Measurements from ENCODE around the gene VEGFD.

DNA sequence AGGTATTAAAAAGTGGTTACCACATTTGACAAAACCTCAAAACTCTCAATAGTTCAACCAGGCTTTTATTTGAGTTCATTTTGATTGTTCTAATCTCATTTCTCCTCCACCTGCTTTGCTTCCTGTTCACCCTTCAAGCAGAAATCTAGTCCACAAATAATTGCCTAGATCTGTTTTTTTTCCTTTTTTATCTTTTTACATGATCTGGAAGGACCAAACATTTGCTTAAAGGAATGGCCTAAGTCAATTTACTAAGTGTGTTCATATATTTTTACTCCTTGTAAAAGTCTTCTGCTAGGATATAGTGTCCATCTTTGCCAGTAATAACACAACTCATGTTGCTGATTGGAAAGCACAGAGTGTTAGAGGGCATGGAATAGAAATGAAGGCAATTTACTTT is 26.2 kb upstream of the VEGFD start:
- TF ChIP-seq, protein P1, sequence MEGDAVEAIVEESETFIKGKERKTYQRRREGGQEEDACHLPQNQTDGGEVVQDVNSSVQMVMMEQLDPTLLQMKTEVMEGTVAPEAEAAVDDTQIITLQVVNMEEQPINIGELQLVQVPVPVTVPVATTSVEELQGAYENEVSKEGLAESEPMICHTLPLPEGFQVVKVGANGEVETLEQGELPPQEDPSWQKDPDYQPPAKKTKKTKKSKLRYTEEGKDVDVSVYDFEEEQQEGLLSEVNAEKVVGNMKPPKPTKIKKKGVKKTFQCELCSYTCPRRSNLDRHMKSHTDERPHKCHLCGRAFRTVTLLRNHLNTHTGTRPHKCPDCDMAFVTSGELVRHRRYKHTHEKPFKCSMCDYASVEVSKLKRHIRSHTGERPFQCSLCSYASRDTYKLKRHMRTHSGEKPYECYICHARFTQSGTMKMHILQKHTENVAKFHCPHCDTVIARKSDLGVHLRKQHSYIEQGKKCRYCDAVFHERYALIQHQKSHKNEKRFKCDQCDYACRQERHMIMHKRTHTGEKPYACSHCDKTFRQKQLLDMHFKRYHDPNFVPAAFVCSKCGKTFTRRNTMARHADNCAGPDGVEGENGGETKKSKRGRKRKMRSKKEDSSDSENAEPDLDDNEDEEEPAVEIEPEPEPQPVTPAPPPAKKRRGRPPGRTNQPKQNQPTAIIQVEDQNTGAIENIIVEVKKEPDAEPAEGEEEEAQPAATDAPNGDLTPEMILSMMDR (IDR thresholded peaks at IDR 0.05 in 8 of 11, conservative IDR thresholded peaks at IDR 0.05 in 3 of 11), result no peak
- no peak for TF ChIP-seq POLR2A (IDR thresholded peaks at IDR 0.05)

Measured in spleen (tissue), 7 donors.